ENCODE measurements around the gene PIH1D1. TPM values are rescaled to one million over a fixed set of nuclear protein-coding genes. Genes with fewer than 3 reads are reported as not detected.

Gene PIH1D1
- total RNA-seq, 1 donor from 2014 or later, result 125 TPM

DNA sequence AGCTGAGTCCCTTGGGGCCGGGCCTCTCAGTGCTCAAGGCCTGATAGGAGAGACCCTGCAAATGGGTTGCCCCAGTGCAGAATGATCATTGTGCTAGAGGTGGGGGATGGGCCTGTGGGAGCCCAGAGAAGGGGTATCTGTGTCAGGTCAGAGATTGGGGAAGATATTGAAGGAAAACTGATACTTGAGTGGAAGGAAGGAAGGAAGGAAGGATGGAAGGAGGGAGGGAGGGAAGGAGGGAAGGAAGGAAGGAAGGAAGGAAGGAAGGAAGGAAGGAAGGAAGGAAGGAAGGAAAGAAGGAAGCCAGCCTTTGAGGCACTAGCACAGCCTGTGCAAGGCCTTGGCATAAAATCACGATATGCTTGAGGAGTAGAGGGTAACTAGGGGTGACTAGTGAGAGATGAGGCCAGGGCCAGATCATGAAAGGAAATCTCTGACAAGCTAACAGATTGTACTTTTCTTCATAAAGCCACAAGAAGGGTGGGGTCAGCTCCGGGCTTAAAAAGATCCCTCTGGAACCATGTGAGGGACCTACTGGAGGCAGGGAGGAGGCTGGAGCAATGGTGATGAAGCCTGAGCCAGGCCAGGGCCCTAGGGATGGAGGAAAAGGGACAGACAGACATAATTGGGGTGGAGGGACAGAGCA is 39.8 kb downstream of the PIH1D1 start:
- Mint-ChIP-seq H3K4me1 (ENCODE audit: low read depth) (no peaks in the 10 kb centered on the region), H3K4me3 (ENCODE audit: low read depth) (no peak overlapping the region), H3K27ac (no peak overlapping the region), H3K27me3 (peaks cover 64% of the 10 kb centered on the region), H3K36me3 (ENCODE audit: insufficient read depth) (no peaks in the 10 kb centered on the region), H3K9me3 (ENCODE audit: low read depth) (no peaks in the 10 kb centered on the region)
- no peak for TF ChIP-seq CTCF (IDR thresholded peaks at IDR 0.05; ENCODE audit: unreplicated experiment)
- DNase-seq (ENCODE audit: low spot score, unreplicated experiment), result no peak

- no peak for TF ChIP-seq CTCF (IDR thresholded peaks at IDR 0.05; ENCODE audit: unreplicated experiment)
- H3K27ac Mint-ChIP-seq, result no peak overlapping the region
- H3K27me3 Mint-ChIP-seq, result peaks cover 53% of the 10 kb centered on the region
- H3K4me1 Mint-ChIP-seq (ENCODE audit: low read depth), result no peaks in the 10 kb centered on the region
- no peaks in the 10 kb centered on the region for H3K9me3 Mint-ChIP-seq (ENCODE audit: low read depth)
- DNase-seq (ENCODE audit: low spot score, unreplicated experiment), result no peak
- H3K4me3 Mint-ChIP-seq (ENCODE audit: low read depth), result no peak overlapping the region
- H3K36me3 Mint-ChIP-seq (ENCODE audit: insufficient read depth), result no peaks in the 10 kb centered on the region
These were observed 42.1 kb downstream of the PIH1D1 start for GRCh38 chr19:49409441-49410029.

DNA sequence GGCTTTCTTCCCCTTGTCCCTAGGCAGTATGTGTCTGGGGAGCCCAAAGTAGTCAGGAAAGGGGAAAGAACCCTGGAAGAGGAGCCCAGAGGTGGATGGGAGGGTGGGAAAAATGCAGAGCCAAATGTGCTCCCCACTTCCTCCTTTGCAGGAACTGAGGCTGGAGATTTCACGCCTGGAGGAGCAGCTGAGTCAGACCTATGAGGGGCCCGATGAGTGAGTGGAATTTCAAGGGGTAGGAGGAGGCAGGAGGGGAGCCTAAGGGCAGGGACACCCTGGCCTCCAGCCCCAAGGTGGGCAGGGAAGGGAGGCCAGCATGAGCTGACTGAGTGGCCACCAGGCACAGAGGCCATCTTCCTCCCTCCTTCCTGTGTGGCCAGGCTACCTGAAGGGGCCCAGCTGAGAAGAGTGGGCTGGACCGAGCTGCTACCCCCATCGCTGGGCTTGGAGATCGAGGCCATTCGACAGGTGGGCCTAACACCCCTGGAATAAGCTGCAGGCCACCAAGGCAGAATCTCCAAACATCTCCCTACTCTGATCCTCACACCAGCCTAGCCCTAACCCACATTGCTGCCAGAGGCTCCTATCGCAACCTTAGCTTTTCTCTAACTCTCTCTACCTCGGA is 42.7 kb downstream of the PIH1D1 start:
- TF ChIP-seq CTCF (IDR thresholded peaks at IDR 0.05; ENCODE audit: unreplicated experiment), result no peak
- no peaks in the 10 kb centered on the region for H3K9me3 Mint-ChIP-seq (ENCODE audit: low read depth)
- no peak overlapping the region for H3K4me3 Mint-ChIP-seq (ENCODE audit: low read depth)
- H3K36me3 Mint-ChIP-seq (ENCODE audit: insufficient read depth), result no peaks in the 10 kb centered on the region
- peaks cover under 1% of the 10 kb centered on the region for H3K4me1 Mint-ChIP-seq (ENCODE audit: low read depth)
- no peak overlapping the region for H3K27ac Mint-ChIP-seq
- H3K27me3 Mint-ChIP-seq, result peaks cover 51% of the 10 kb centered on the region
- DNase-seq (ENCODE audit: low spot score, unreplicated experiment), result no peak

DNA sequence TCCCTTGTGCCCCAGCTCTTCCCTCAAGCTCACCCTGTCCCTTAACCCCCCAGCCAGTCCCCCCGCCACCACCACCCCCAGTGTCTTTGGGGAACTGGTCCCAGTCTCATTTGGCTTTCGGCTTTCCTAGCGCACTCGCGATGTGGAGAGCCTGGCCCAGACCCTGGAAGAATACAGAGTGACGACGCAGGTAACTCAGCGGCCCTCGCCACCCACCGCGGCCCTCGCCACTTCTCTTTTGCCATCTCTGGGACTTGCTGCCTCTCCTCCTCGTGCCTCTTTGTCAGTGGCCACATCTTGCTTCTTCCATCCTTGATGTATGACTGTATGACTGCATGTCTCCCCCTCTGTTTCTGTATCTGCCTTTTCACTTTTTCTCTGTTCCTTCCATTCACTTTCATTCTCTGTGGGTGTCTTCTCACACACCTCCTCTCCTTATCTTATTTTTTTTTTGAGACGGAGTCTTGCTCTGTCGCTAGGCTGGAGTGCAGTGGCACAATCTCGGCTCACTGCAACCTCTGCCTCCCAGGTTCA is 44.1 kb downstream of the PIH1D1 start:
- Mint-ChIP-seq H3K4me1 (ENCODE audit: low read depth) (peaks cover 7% of the 10 kb centered on the region), H3K36me3 (ENCODE audit: insufficient read depth) (no peaks in the 10 kb centered on the region), H3K4me3 (ENCODE audit: low read depth) (no peak overlapping the region), H3K9me3 (ENCODE audit: low read depth) (no peaks in the 10 kb centered on the region), H3K27me3 (peaks cover 39% of the 10 kb centered on the region), H3K27ac (no peak overlapping the region)
- no peak for TF ChIP-seq CTCF (IDR thresholded peaks at IDR 0.05; ENCODE audit: unreplicated experiment)
- DNase-seq (ENCODE audit: low spot score, unreplicated experiment), result no peak

- no peak overlapping the region for H3K27ac Mint-ChIP-seq
- TF ChIP-seq CTCF (IDR thresholded peaks at IDR 0.05; ENCODE audit: unreplicated experiment), result no peak
- DNase-seq (ENCODE audit: low spot score, unreplicated experiment), result no peak
- H3K4me3 Mint-ChIP-seq (ENCODE audit: low read depth), result no peak overlapping the region
- H3K4me1 Mint-ChIP-seq (ENCODE audit: low read depth), result peaks cover 7% of the 10 kb centered on the region
- no peaks in the 10 kb centered on the region for H3K9me3 Mint-ChIP-seq (ENCODE audit: low read depth)
- peaks cover 34% of the 10 kb centered on the region for H3K27me3 Mint-ChIP-seq
- no peaks in the 10 kb centered on the region for H3K36me3 Mint-ChIP-seq (ENCODE audit: insufficient read depth)
These were observed 44.5 kb downstream of the PIH1D1 start for GRCh38 chr19:49407079-49407478.
